ENCODE results near the gene MPHOSPH8.
"Not testable (repeated sequence)": the region's sequence is repeated elsewhere in the genome, so short reads cannot be mapped to it uniquely, and the experiment has no call there.

MPHOSPH8 gene

DNA sequence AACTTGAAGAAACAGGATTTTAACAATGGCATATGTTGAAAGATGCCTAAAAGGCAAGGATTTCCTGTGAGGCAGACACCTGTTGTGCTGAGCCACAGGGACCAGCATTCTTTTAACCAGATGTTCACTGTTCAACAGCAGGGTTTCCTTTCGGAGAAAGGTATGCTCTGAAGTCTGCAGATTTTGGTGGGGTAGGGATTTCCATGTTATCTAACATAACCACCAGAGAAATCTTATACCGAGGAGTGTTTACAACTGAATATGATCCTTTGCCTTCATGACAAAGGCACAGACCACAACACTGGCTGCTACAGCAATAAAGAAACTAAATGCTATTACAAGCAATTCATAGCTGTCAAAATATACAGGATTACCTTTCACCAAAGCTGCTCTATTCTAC is 48.1 kb downstream of the MPHOSPH8 start:
- DNase-seq (ENCODE audit: low read depth in 2 of 2), result no peak

DNA sequence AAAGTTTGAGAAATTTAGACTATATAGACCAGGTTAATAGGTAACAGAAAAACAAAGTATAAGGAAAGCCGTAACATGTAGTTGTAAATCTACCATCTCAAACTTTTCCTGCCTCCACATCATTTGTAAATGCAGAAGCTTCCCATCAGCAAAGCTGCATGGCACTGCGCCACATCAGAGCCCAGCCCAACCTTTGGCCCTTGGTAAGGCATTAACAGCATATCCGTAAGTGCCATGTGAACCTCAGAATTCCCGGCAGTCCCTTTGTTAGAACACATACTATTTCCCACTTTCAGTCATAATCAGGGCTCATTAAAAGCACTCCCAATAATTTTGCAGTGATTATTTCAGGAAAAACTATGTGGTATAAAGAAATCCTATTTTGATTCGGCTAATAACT is 51.6 kb downstream of the MPHOSPH8 start:
- no peak for DNase-seq (ENCODE audit: low read depth in 2 of 2)

DNA sequence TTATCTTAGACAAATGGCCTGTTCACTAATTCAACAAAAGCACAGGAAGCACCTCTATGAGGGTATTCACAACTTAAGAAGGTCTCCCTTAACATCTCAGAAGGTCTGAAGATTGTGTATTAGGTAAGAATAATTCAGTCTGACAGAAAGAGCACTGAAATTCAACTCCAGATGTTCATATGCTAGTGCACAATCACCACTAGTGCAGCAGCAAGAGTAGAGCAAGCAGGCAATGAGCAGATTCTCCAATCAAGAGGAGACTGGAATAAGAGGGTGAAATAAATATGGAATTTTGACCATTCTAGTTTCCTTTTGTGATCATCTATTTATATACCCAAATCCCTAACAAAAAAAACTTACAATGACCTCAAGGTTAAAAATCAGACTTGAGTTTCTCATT is 52.0 kb downstream of the MPHOSPH8 start:
- DNase-seq (ENCODE audit: low read depth in 2 of 2), result no peak

DNA sequence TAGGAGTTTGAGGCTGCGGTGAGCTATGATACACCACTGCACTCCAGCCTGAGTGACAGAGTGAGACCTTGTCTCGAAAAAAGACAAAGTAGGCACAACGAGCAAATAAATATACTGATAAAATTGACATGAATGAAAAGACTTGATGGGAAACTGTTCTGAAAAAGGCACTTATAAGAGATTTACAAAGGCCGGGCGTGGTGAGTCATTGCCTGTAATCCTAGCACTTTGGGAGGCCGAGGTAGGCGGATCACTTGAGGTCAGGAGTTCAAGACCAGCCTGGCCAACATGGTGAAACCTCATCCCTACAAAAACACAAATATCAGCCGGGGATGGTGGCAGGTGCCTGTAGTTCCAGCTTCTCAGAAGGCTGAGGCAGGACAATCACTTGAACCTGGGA is 58.0 kb downstream of the MPHOSPH8 start:
- not testable (repeated sequence) for DNase-seq (ENCODE audit: low read depth in 2 of 2)

DNA sequence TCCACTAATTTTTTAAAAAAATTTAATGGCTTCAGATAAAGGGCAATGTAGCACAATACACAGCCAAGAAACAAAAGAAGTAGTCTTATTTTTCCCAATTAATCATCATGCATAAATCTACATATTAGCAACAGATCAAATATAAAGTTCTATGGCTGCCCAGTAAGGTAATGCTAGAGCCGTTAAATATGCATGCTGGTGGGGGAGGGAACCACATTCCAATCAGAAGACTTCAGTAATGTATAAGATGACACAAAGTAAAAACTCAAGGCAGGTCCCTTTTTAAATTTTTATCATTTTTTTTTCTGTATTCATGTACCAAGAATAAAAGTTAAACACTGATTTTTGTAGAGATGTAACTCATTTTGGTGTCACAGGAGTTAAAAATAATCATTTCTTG is 62.0 kb downstream of the MPHOSPH8 start:
- DNase-seq (ENCODE audit: low read depth in 2 of 2), result no peak

DNA sequence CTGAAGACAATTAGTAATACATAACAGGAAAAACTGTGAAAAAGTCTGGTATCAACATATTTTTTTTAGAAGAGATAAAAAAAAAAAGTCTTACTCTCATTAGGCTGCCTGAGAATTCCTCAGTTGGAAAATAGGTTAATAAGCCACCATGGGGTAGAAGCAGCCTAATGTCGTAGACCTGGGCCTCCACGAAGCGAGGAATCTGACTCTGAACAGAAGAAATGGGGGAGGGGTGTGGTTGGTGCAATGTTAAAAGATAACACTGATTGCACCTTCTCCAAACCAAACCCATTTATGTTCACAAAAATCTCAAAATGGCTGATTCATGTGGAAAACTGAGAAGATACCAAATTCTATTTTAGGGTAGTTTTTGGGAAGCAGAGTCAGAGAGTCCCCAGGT is 62.4 kb downstream of the MPHOSPH8 start:
- no peak for DNase-seq (ENCODE audit: low read depth in 2 of 2)

DNA sequence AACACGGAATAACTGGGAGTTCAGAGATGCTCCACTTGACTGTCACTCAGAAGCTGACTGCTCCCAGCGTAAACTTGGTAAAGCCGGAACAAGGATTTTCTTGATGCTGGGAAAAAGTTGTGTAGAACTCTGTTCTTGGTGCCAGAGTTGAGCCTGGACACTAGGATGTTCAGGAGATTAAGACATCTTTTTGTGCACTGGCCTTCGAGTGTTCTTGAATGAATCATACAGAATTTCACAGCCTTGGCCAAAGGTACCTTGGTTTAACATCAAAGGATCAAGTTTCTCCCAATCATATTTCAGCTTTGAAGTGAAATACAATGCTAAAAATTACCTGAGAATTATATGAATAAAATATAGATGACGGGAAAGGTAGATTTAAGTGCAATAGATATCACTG is 67.5 kb downstream of the MPHOSPH8 start:
- not testable (repeated sequence) for DNase-seq (ENCODE audit: low read depth in 2 of 2)

DNA sequence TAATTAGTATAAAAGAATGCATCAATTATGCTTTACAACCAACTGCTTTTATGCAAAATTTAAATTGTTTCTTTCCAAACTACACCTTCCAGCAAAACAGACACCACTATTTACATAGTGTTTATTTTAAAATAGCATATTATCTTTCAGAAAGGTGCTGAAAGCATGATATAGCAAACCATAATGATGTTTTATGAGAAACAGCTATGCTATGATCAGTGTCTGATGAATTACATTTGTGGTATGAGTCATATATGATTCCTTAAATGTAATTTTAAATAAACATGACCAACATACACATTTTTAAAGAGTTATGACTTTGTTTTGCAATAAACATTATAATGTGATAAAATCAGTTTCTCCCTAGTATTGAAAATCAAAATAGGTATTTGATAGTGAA is 68.2 kb downstream of the MPHOSPH8 start:
- DNase-seq (ENCODE audit: low read depth in 2 of 2), result not testable (repeated sequence)

DNA sequence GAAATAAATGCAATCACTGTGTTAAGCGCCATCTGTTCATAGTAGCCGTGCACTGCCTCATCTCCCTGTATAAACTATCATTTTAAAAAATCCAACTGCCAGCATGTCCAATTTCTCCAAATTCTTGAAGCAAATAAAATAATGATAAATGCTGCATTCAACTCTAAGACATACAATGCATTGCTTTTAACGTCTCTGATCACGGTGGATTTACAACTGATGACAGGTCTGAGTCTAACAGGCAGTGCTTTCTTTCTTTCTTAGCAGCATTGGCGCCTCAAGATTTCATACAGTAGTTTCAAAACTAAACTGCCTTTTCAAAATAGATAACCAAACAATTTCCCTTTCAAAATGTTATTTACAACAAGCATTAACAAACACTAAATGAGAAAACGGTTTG is 70.8 kb downstream of the MPHOSPH8 start:
- not testable (repeated sequence) for DNase-seq (ENCODE audit: low read depth in 2 of 2)

DNA sequence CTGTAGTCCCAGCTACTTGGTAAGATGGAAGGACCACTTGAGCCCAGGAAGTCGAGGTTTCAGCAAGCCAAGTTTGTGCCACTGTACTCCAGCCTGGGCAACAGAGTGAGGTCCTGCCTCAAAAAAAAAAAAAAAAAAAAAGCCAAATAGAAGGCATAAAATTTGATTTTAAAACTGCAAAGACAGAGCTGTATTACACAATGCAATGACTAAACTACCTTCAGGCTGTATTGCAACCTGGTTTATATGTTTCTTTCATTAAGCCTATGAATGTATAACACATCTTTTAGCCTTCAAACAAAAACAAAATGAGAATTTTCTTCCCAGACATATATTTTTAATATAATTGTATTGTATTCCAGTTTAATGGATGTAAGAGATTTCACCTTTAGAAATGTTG is 75.6 kb downstream of the MPHOSPH8 start:
- DNase-seq (ENCODE audit: low read depth in 2 of 2), result not testable (repeated sequence)

DNA sequence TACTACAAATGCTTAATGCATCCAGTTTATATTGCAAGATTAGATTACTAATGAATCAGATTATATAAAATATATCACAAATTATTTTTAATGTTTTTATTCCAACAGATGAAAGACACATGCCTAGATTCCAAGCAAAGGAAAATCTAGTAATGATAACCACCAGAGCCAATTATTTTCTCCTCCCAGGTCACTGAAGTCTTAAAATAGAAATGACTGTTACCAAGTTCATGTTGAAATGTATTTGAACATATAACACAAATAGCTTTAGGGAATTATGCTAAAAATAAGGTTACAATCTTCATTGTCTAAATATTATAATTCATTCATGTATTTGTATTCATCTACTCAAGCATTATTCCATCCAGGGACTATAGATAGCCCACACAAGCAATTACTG is 76.3 kb downstream of the MPHOSPH8 start:
- not testable (repeated sequence) for DNase-seq (ENCODE audit: low read depth in 2 of 2)

DNA sequence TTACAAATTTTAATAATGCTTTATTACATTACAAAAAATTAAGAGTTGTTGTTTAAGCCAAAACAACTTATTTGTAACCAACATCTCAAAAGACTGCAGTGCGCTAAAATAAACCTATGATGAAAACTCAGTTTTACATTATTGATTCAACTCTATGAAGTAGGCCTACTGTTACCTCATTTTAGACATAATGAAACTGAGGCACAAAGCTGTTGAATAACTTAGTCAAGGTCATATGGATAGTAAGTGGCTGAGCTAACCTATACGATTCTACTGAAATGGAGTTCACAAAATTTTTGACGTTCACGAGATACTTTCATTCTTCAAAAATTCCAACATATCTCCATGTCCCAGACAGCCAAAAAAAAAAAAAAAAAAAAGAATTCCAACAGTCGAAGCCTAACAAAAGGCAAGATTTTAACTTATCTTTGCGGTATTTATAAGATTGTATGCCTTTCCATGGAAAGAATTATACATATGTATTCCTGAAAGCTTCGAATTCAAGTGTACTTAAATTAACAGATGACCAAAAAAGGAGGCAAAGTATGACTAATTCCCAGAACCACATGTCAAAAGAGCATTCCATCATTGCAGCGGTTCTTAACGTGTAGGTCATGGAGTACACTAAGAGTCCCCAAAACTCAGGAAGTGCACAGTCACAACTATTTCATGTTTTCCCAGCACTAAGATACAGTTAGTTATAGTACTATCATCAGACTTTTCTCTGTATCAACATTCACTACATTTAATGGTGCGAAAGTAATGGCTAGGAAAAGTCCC is 79.9 kb downstream of the MPHOSPH8 start:
- DNase-seq (ENCODE audit: low read depth in 2 of 2), result no peak

DNA sequence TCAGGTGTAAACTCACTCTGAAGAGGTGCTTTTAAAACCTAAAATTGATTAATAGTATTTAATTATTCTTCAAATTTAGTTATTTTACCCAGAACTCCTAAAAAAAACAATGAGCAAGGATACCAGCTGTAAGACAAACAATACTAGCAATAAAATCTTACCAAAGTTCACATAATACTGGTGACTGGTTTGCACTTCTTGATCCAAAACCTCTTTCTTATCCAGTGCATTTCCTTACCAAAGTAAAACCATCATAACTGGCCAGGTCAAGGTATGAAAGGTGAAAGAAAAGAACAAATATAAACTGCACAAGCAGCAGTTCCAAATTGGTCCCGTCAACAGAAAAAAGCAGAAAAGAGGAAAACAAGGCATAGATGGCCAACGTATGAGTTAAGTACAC is 86.6 kb downstream of the MPHOSPH8 start:
- DNase-seq (ENCODE audit: low read depth in 2 of 2), result no peak
